CD14-positive monocyte (primary cell): ENCODE data around the gene CAMTA1. TPM values are rescaled to one million over a fixed set of nuclear protein-coding genes. Genes with fewer than 3 reads are reported as not detected.

Source experiments
- DNase-seq, 3 donors: peaks; one replicate each; pipeline ENCODE4 v3.0.0-alpha.2; 2011 to 2022
- H2AFZ ChIP-seq: 2 replicates; pipeline ENCODE4 v1.6.0; 2012; ENCODE audit warnings: mild to moderate bottlenecking, low read depth, low read length, inconsistent platforms; ENCODE audit not compliant: insufficient read depth, poor library complexity, severe bottlenecking
- H3K27ac ChIP-seq, 2 donors: 1 replicate in 1 of 2; 2 replicates in 1 of 2; pipeline ENCODE4 v1.5.1; 2012 to 2013; ENCODE audit warnings: low read length in 2 of 2, control low read depth in 1 of 2, inconsistent platforms in 1 of 2, low read depth in 1 of 2, mild to moderate bottlenecking in 1 of 2
- H3K27me3 ChIP-seq, 2 donors: one replicate each; pipeline versions ENCODE4 v1.6.0 to v1.6.1; 2011 to 2013; ENCODE audit warnings: low read length in 2 of 2; ENCODE audit not compliant: control insufficient read depth in 2 of 2, insufficient read depth in 2 of 2
- H3K36me3 ChIP-seq, 2 donors: replicated peaks in 1 of 2; 1 replicate in 1 of 2; 2 replicates in 1 of 2; pipeline versions ENCODE4 v1.5.1 to v1.6.1; 2012 to 2013; ENCODE audit warnings: low read length in 2 of 2, control low read depth in 1 of 2, inconsistent platforms in 1 of 2, mild to moderate bottlenecking in 1 of 2; ENCODE audit not compliant: insufficient read depth in 2 of 2, control insufficient read depth in 1 of 2
- H3K4me1 ChIP-seq, 2 donors: 1 replicate in 1 of 2; 2 replicates in 1 of 2; pipeline versions ENCODE4 v1.5.1 to v1.6.1; 2012 to 2013; ENCODE audit warnings: low read length in 2 of 2, control low read depth in 1 of 2, inconsistent platforms in 1 of 2, mild to moderate bottlenecking in 1 of 2, moderate library complexity in 1 of 2; ENCODE audit not compliant: insufficient read depth in 2 of 2, control insufficient read depth in 1 of 2
- H3K4me2 ChIP-seq: replicated peaks from 2 replicates; pipeline ENCODE3; 2012; ENCODE audit warnings: low read length, moderate library complexity, mild to moderate bottlenecking; ENCODE audit not compliant: poor library complexity, severe bottlenecking; ENCODE audit errors: extremely low read depth
- H3K4me3 ChIP-seq, 3 experiments: fragments of 200-600 bp in 1 of 3; sonication (generic) in 1 of 3; replicated peaks in 1 of 3; 1 replicate in 2 of 3; 2 replicates in 1 of 3; pipeline ENCODE4 v1.5.1; 2011 to 2013; ENCODE audit warnings: low read length in 3 of 3, mild to moderate bottlenecking in 3 of 3, control low read depth in 2 of 3, low read depth in 2 of 3, inconsistent platforms in 1 of 3, moderate library complexity in 1 of 3
- H3K79me2 ChIP-seq: 2 replicates; pipeline ENCODE4 v1.6.0; 2012; ENCODE audit warnings: mild to moderate bottlenecking, control low read depth, inconsistent platforms, low read length, moderate library complexity; ENCODE audit not compliant: insufficient read depth
- H3K9ac ChIP-seq: 2 replicates; pipeline ENCODE4 v1.6.0; 2017; ENCODE audit warnings: low read length, mild to moderate bottlenecking; ENCODE audit not compliant: insufficient read depth, poor library complexity, severe bottlenecking
- H3K9me3 ChIP-seq, 2 donors: replicated peaks in 1 of 2; 1 replicate in 1 of 2; 2 replicates in 1 of 2; pipeline versions ENCODE4 v1.5.1 to v1.6.1; 2012 to 2013; ENCODE audit warnings: low read length in 2 of 2, control low read depth in 1 of 2; ENCODE audit not compliant: control insufficient read depth in 1 of 2, insufficient read depth in 1 of 2
- H4K20me1 ChIP-seq: 2 replicates; pipeline ENCODE4 v1.6.0; 2012; ENCODE audit warnings: mild to moderate bottlenecking, low read length, control low read depth, moderate library complexity; ENCODE audit not compliant: insufficient read depth
- H3K27ac Mint-ChIP-seq, 7 donors: one replicate each; pipeline ENCODE4 v1.8.0; 2020; ENCODE audit warnings: mild to moderate bottlenecking in 7 of 7, mixed read lengths in 7 of 7, moderate library complexity in 6 of 7, inconsistent platforms in 2 of 7
- H3K27me3 Mint-ChIP-seq, 3 donors: one replicate each; pipeline ENCODE4 v1.8.0; 2021 to 2022; ENCODE audit warnings: low read depth in 3 of 3, mild to moderate bottlenecking in 3 of 3, mixed read lengths in 3 of 3, moderate library complexity in 3 of 3, inconsistent platforms in 1 of 3
- H3K36me3 Mint-ChIP-seq, 2 donors: one replicate each; pipeline ENCODE4 v1.8.0; 2020; ENCODE audit warnings: mixed read lengths in 2 of 2, inconsistent platforms in 1 of 2, mild to moderate bottlenecking in 1 of 2
- H3K4me1 Mint-ChIP-seq: one replicate; pipeline ENCODE4 v1.8.0; 2020; ENCODE audit warnings: mild to moderate bottlenecking, mixed read lengths
- H3K4me3 Mint-ChIP-seq, 2 donors: one replicate each; pipeline ENCODE4 v1.8.0; 2020; ENCODE audit warnings: mild to moderate bottlenecking in 2 of 2, mixed read lengths in 2 of 2, moderate library complexity in 1 of 2
- H3K9me3 Mint-ChIP-seq, 7 donors: one replicate each; pipeline ENCODE4 v1.8.0; 2020 to 2022; ENCODE audit warnings: mixed read lengths in 7 of 7, mild to moderate bottlenecking in 6 of 7, moderate library complexity in 6 of 7, inconsistent platforms in 2 of 7
- whole genome bisulfite sequencing: methylation state at CpG from one replicate; pipeline ENCODE4 v1.1.5; 2013; ENCODE audit warnings: missing lambda C conversion rate; ENCODE audit not compliant: insufficient coverage; 5-methylcytosine and 5-hydroxymethylcytosine counted together
- intact Hi-C, 2 donors: fragments of 100-400 bp; cut with micrococcal nuclease; formaldehyde crosslinking; loops; one replicate each; pipeline versions ENCODE4 v1.15.0 to v1.15.1; 2023
- polyA plus RNA-seq, 3 donors: library from polyadenylated mRNA; depleted of rRNA in 1 of 3; unstranded in 2 of 3; stranded (reverse) in 1 of 3; fragments of 300-500 nt in 2 of 3; fragments of >200 nt in 1 of 3; fragmentation: Illumina TruSeq in 2 of 3; gene quantifications; 1 replicate in 2 of 3; 2 replicates in 1 of 3; pipeline ENCODE4 v1.2.3, GENCODE V29; 2012 to 2021
- TF ChIP-seq, protein P1 (sequence below): fragments of 200-600 bp; IDR thresholded peaks from one replicate; pipeline ENCODE4 v1.8.0; 2022; ENCODE audit warnings: antibody characterized with exemption, mild to moderate bottlenecking

CAMTA1 gene
- polyA plus RNA-seq, 3 donors, result 52.0 to 89.6 (median 78.3) TPM

DNA sequence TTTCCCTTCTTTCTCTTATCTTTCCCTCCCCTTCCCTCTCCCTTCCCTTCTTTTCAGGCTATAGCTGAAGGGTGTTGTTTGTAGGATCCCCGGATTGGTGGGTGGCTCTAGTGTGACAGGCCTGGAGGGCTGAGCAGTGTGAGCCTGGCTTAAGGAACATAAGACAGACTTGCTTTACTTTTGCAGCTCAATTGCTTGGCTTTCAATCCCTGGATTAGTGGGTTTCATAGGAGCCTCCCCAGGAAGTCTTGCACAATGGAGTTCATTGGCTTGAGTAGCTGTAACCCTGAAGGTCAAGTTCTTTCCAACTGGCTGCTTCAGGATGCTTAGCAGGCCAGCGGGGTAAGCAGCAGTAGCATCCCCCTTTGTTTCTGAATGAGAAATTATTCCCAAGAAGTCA, 126.7 kb downstream of the CAMTA1 start:
- H3K27ac Mint-ChIP-seq, result no peak overlapping the region
- WGBS, result 100% methylated on average over 1 of the region's 2 CpGs

DNA sequence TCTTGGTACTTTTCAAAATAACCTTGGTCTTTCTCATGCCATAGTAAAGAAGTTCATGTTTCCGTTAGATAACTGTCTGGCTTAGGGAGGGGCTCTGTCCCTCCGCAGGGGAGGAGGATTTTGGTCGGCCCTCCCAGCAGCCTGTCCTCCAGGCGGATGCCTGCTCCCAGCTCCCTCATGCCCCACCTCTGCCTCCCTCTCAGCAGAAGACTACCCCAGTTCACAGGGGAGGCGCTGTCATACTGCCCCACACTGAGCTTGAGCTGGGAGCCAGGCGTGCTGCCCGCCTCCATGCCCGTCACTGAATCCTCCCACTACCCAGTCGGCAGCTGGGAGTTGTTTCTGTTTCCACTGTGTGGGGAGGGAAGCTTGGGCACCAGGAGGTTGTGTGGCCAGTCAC, 127.3 kb downstream of the CAMTA1 start:
- intact Hi-C loops, result no loop called here
- Mint-ChIP-seq H3K4me1 (peaks cover 2% of the 10 kb centered on the region), H3K27ac (no peak overlapping the region), H3K27me3 (peaks cover 7 to 17% (median 8%) of the 10 kb centered on the region in 3 donors), H3K4me3 (no peak overlapping the region), H3K36me3 (no peaks in the 10 kb centered on the region), H3K9me3 (peaks cover 0 to 7% (median 2%) of the 10 kb centered on the region in 7 donors)
- WGBS, result no CpG with 5 or more reads among the region's 9 CpGs
- no peaks in the 10 kb centered on the region for H3K9me3 ChIP-seq
- H2AFZ ChIP-seq, result no peak overlapping the region
- H3K27me3 ChIP-seq, result no peaks in the 10 kb centered on the region
- H3K27ac ChIP-seq, result no peak overlapping the region
- H4K20me1 ChIP-seq, result no peaks in the 10 kb centered on the region
- no peak overlapping the region for H3K9ac ChIP-seq
- H3K4me3 ChIP-seq, result no peak overlapping the region
- no peak for DNase-seq
- H3K4me2 ChIP-seq, result no peak overlapping the region
- no peaks in the 10 kb centered on the region for H3K79me2 ChIP-seq
- no peaks in the 10 kb centered on the region for H3K36me3 ChIP-seq
- H3K4me1 ChIP-seq, result no peaks in the 10 kb centered on the region
- TF ChIP-seq, protein P1, sequence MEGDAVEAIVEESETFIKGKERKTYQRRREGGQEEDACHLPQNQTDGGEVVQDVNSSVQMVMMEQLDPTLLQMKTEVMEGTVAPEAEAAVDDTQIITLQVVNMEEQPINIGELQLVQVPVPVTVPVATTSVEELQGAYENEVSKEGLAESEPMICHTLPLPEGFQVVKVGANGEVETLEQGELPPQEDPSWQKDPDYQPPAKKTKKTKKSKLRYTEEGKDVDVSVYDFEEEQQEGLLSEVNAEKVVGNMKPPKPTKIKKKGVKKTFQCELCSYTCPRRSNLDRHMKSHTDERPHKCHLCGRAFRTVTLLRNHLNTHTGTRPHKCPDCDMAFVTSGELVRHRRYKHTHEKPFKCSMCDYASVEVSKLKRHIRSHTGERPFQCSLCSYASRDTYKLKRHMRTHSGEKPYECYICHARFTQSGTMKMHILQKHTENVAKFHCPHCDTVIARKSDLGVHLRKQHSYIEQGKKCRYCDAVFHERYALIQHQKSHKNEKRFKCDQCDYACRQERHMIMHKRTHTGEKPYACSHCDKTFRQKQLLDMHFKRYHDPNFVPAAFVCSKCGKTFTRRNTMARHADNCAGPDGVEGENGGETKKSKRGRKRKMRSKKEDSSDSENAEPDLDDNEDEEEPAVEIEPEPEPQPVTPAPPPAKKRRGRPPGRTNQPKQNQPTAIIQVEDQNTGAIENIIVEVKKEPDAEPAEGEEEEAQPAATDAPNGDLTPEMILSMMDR, result no peak

More for the DNA sequence above, 126.7 kb downstream of the CAMTA1 start:
- Histone ChIP-seq H3K9ac (no peak overlapping the region), H3K4me2 (no peak overlapping the region), H3K27ac (no peak overlapping the region), H4K20me1 (no peaks in the 10 kb centered on the region), H3K4me1 (no peaks in the 10 kb centered on the region), H3K4me3 (no peak overlapping the region), H2AFZ (no peak overlapping the region), H3K9me3 (no peaks in the 10 kb centered on the region), H3K27me3 (no peaks in the 10 kb centered on the region), H3K36me3 (no peaks in the 10 kb centered on the region), H3K79me2 (no peaks in the 10 kb centered on the region)
- Mint-ChIP-seq H3K4me1 (peaks cover 3% of the 10 kb centered on the region), H3K4me3 (no peak overlapping the region), H3K9me3 (peaks cover 0 to 7% (median 2%) of the 10 kb centered on the region in 7 donors), H3K27me3 (peaks cover 7 to 18% (median 10%) of the 10 kb centered on the region in 3 donors), H3K36me3 (no peaks in the 10 kb centered on the region)
- DNase-seq, result no peak
- TF ChIP-seq, protein P1, result no peak
- intact Hi-C loops, result no loop called here
